ENCODE measurements around the gene FRMD4A.
A peak's percentile ranks its signal among the peaks of the same experiment; 100 is the strongest.

FRMD4A gene

GRCh38 chr10:13711291-13711690 lies 619.4 kb downstream of the FRMD4A start:
- no peak for DNase-seq

GRCh38 chr10:13709931-13710650 lies 620.6 kb downstream of the FRMD4A start:
- peak in 1 of 2 donors; percentile 29 for DNase-seq

GRCh38 chr10:13708256-13708990 lies 622.3 kb downstream of the FRMD4A start:
- DNase-seq: no peak

- DNase-seq: peak in 1 of 2 donors; percentile 38
Observed at GRCh38 chr10:13707156-13707881, 623.4 kb downstream of the FRMD4A start.

- no peak for DNase-seq
Observed at GRCh38 chr10:13706604-13707003, 624.1 kb downstream of the FRMD4A start.

- no peak for DNase-seq
Observed at GRCh38 chr10:13706175-13706574, 624.5 kb downstream of the FRMD4A start.

- DNase-seq: no peak
Observed at GRCh38 chr10:13705526-13706174, 625.1 kb downstream of the FRMD4A start.

- DNase-seq: no peak
Observed at GRCh38 chr10:13704964-13705363, 625.8 kb downstream of the FRMD4A start.

GRCh38 chr10:13703997-13704536 lies 626.7 kb downstream of the FRMD4A start:
- no peak for DNase-seq

- no peak for DNase-seq
Observed at GRCh38 chr10:13703101-13703818, 627.5 kb downstream of the FRMD4A start.

- DNase-seq: no peak
Observed at GRCh38 chr10:13701157-13701919, 629.4 kb downstream of the FRMD4A start.

- DNase-seq: no peak
Observed at GRCh38 chr10:13700473-13701144, 630.1 kb downstream of the FRMD4A start.

- no peak for DNase-seq
Observed at GRCh38 chr10:13699216-13699615, 631.5 kb downstream of the FRMD4A start.

GRCh38 chr10:13698217-13698616 lies 632.5 kb downstream of the FRMD4A start:
- DNase-seq: no peak

GRCh38 chr10:13696071-13696470 lies 634.7 kb downstream of the FRMD4A start:
- DNase-seq: no peak

- DNase-seq: no peak
Observed at GRCh38 chr10:13695588-13695987, 635.1 kb downstream of the FRMD4A start.

- no peak for DNase-seq
Observed at GRCh38 chr10:13693783-13694700, 636.7 kb downstream of the FRMD4A start.

GRCh38 chr10:13690281-13690825 lies 640.4 kb downstream of the FRMD4A start:
- DNase-seq: no peak

- peak in 1 of 2 donors; percentile 49 for DNase-seq
Observed at GRCh38 chr10:13686331-13686752, 644.4 kb downstream of the FRMD4A start.
